Measurements from ENCODE around the gene SPEF1. TPM values are rescaled to one million over a fixed set of nuclear protein-coding genes. Genes with fewer than 3 reads are reported as not detected.

Gene SPEF1
- total and polyA plus RNA-seq, 2 of the 13 experiments (the other 11 are each of a cell fraction or from before 2014, with no cell fraction given): 0.11 to 0.27 TPM

DNA sequence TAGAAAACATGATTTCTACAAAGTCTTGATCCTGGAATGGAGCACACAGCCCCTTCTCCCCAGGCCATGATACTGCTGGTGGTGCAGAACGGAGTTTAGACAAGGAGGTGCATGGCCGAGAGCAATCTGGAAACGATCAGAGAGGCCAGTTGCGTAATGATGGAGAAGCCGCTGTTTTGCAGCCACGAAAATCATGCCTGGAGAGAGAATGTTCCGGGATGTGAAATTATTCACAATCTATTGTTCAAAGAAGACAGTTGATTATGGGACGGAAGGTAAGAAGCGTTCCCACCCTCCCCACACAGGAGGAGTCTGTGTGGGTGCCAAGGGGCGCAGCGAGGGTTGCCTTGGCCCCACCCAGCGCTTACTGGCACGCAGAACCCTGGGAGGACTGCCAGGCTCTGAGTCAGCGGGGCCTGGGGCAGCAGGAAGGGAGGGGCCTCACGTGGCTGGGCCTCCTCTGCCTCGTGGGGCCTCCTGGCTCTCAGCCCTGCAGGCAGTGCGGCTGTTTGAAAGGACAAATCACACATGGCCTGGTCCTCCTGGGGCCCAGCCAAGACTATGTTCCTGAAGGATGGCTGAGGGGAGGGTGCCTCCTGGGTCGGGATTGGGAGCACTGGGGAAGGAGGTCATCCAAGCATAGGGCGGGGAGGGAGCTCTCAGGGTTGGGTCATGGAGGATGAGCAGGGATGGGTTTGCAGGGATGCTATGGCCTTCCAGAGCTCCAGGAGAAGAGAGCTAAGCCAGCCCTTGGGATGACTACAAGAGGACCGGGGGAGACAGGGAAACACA, 30.4 kb upstream of the SPEF1 start (continued):
- peak; percentile 96 for TF ChIP-seq NFAT5 (CRISPR knock-in tag; IDR thresholded peaks at IDR 0.05)
- TF ChIP-seq ZNF292 (CRISPR knock-in tag; IDR thresholded peaks at IDR 0.05; ENCODE audit: borderline replicate concordance, low read depth): peak; percentile 98
- TF ChIP-seq ZNF775 (CRISPR knock-in tag; IDR thresholded peaks at IDR 0.05; ENCODE audit: borderline replicate concordance): no peak
- peak; percentile 99 for TF ChIP-seq IKZF4 (CRISPR knock-in tag; IDR thresholded peaks at IDR 0.05; ENCODE audit: borderline replicate concordance, low read depth, not compliant biosample characterization)
- peak; percentile 100 for TF ChIP-seq NPAS2 (CRISPR knock-in tag; IDR thresholded peaks at IDR 0.05; ENCODE audit: borderline replicate concordance)
- TF ChIP-seq MLLT10 (CRISPR knock-in tag; IDR thresholded peaks at IDR 0.05): no peak
- 0 out of 2 replicates have a peak, but pooled peaks have one; percentile 16 for TF ChIP-seq CREM (IDR thresholded peaks at IDR 0.05)
- TF ChIP-seq CREM (CRISPR knock-in tag; IDR thresholded peaks at IDR 0.05): no peak
- peak; percentile 99; the same call in 1 of the 2 replicates for TF ChIP-seq AHR (CRISPR knock-in tag; IDR thresholded peaks at IDR 0.05)
- no peak for TF ChIP-seq ZNF549 (CRISPR knock-in tag; IDR thresholded peaks at IDR 0.05)
- peak; percentile 98 for TF ChIP-seq ZNF263 (CRISPR knock-in tag; IDR thresholded peaks at IDR 0.05)
- TF ChIP-seq, protein P1, sequence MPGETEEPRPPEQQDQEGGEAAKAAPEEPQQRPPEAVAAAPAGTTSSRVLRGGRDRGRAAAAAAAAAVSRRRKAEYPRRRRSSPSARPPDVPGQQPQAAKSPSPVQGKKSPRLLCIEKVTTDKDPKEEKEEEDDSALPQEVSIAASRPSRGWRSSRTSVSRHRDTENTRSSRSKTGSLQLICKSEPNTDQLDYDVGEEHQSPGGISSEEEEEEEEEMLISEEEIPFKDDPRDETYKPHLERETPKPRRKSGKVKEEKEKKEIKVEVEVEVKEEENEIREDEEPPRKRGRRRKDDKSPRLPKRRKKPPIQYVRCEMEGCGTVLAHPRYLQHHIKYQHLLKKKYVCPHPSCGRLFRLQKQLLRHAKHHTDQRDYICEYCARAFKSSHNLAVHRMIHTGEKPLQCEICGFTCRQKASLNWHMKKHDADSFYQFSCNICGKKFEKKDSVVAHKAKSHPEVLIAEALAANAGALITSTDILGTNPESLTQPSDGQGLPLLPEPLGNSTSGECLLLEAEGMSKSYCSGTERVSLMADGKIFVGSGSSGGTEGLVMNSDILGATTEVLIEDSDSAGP (CRISPR knock-in tag; IDR thresholded peaks at IDR 0.05; ENCODE audit: borderline replicate concordance): peak; percentile 94
- peak; percentile 78; the same call in 1 of the 2 replicates for TF ChIP-seq KAT7 (CRISPR knock-in tag; IDR thresholded peaks at IDR 0.05; ENCODE audit: borderline replicate concordance)
- TF ChIP-seq REPIN1 (CRISPR knock-in tag; IDR thresholded peaks at IDR 0.05; ENCODE audit: borderline replicate concordance, low read depth): peak; percentile 96
- TF ChIP-seq ZNF652 (CRISPR knock-in tag; IDR thresholded peaks at IDR 0.05; ENCODE audit: borderline replicate concordance, low read depth): no peak
- TF ChIP-seq, protein P2, sequence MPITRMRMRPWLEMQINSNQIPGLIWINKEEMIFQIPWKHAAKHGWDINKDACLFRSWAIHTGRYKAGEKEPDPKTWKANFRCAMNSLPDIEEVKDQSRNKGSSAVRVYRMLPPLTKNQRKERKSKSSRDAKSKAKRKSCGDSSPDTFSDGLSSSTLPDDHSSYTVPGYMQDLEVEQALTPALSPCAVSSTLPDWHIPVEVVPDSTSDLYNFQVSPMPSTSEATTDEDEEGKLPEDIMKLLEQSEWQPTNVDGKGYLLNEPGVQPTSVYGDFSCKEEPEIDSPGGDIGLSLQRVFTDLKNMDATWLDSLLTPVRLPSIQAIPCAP (CRISPR knock-in tag; IDR thresholded peaks at IDR 0.05; ENCODE audit: low read depth): no peak; the same call in 1 of the 2 replicates
- peak; percentile 98 for TF ChIP-seq CEBPB (IDR thresholded peaks at IDR 0.05; ENCODE audit: borderline replicate concordance, low read depth, low read length)
- no peak for TF ChIP-seq NONO (IDR thresholded peaks at IDR 0.05)
- peak; percentile 63; the same call in 1 of the 2 replicates for TF ChIP-seq NONO (CRISPR knock-in tag; conservative IDR thresholded peaks at IDR 0.05)
- no peak for TF ChIP-seq SMAD1 (CRISPR knock-in tag; IDR thresholded peaks at IDR 0.05; ENCODE audit: borderline replicate concordance, low read depth)
- TF ChIP-seq PHF8 (CRISPR knock-in tag; IDR thresholded peaks at IDR 0.05): peak; percentile 60
